ENCODE results near the gene PDCD6IP. TPM values are rescaled to one million over a fixed set of nuclear protein-coding genes. Genes with fewer than 3 reads are reported as not detected.

Gene PDCD6IP
- total and polyA plus RNA-seq, 2 of the 13 experiments (the other 11 are each of a cell fraction or from before 2014, with no cell fraction given) = 62.5 to 85.6 TPM

DNA sequence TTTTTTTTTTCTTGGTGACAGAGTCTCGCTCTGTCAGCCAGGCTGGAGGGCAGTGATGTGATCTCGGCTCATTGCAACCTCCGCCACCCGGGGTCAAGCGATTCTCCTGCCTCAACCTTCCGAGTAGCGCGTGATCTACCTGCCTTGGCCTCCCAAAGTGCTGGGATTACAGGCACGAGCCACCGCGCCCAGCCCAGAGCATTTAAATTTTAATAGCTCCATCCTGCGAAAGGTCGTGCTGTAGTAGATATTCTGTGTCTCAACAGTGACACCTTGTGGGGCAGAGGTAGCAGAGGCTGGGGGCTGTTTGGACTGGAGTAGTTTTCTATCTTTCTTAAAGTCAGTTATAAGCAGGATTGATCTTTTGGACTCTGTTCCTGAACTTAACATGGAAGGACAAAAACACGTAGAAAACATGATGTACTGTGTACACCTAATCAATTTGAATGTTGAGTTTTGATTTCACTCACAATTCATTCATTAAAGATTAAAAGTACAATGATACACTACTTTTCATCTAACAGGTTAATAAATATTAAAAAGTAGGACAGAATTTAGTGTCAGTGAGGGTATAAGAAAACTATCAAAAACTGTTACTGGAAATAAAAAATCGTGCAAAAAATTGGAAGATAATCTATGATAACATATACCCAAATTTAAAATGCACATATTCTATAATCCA, 11.0 kb upstream of the PDCD6IP start (continued):
- TF ChIP-seq, protein P1, sequence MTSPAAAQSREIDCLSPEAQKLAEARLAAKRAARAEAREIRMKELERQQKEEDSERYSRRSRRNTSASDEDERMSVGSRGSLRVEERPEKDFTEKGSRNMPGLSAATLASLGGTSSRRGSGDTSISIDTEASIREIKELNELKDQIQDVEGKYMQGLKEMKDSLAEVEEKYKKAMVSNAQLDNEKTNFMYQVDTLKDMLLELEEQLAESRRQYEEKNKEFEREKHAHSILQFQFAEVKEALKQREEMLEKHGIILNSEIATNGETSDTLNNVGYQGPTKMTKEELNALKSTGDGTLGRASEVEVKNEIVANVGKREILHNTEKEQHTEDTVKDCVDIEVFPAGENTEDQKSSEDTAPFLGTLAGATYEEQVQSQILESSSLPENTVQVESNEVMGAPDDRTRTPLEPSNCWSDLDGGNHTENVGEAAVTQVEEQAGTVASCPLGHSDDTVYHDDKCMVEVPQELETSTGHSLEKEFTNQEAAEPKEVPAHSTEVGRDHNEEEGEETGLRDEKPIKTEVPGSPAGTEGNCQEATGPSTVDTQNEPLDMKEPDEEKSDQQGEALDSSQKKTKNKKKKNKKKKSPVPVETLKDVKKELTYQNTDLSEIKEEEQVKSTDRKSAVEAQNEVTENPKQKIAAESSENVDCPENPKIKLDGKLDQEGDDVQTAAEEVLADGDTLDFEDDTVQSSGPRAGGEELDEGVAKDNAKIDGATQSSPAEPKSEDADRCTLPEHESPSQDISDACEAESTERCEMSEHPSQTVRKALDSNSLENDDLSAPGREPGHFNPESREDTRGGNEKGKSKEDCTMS (CRISPR knock-in tag; conservative IDR thresholded peaks at IDR 0.05) = no peak
- TF ChIP-seq NR2F6 (IDR thresholded peaks at IDR 0.05) (no peak), NR2F6 (CRISPR knock-in tag; IDR thresholded peaks at IDR 0.05) (peak; percentile 43; the same call in 1 of the 2 replicates), ZNF687 (CRISPR knock-in tag; IDR thresholded peaks at IDR 0.05) (peak; percentile 51), DNMT1 (CRISPR knock-in tag; IDR thresholded peaks at IDR 0.05) (no peak), SOX5 (CRISPR knock-in tag; IDR thresholded peaks at IDR 0.05; ENCODE audit: borderline replicate concordance) (no peak), STAG1 (CRISPR knock-in tag; IDR thresholded peaks at IDR 0.05) (peak; percentile 87), HMGXB4 (CRISPR knock-in tag; IDR thresholded peaks at IDR 0.05; ENCODE audit: borderline replicate concordance in 1 of 2, low read depth in 1 of 2) (peak in 1 of 2 experiments; percentile 61; a peak in 1 of 4 replicates)
- TF ChIP-seq, protein P2, sequence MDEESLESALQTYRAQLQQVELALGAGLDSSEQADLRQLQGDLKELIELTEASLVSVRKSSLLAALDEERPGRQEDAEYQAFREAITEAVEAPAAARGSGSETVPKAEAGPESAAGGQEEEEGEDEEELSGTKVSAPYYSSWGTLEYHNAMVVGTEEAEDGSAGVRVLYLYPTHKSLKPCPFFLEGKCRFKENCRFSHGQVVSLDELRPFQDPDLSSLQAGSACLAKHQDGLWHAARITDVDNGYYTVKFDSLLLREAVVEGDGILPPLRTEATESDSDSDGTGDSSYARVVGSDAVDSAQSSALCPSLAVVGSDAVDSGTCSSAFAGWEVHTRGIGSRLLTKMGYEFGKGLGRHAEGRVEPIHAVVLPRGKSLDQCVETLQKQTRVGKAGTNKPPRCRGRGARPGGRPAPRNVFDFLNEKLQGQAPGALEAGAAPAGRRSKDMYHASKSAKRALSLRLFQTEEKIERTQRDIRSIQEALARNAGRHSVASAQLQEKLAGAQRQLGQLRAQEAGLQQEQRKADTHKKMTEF (CRISPR knock-in tag; IDR thresholded peaks at IDR 0.05) = peak; percentile 45; the same call in 1 of the 2 replicates
- TF ChIP-seq, protein P3, sequence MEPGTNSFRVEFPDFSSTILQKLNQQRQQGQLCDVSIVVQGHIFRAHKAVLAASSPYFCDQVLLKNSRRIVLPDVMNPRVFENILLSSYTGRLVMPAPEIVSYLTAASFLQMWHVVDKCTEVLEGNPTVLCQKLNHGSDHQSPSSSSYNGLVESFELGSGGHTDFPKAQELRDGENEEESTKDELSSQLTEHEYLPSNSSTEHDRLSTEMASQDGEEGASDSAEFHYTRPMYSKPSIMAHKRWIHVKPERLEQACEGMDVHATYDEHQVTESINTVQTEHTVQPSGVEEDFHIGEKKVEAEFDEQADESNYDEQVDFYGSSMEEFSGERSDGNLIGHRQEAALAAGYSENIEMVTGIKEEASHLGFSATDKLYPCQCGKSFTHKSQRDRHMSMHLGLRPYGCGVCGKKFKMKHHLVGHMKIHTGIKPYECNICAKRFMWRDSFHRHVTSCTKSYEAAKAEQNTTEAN (CRISPR knock-in tag; conservative IDR thresholded peaks at IDR 0.05) = no peak
- TF ChIP-seq, protein P4, sequence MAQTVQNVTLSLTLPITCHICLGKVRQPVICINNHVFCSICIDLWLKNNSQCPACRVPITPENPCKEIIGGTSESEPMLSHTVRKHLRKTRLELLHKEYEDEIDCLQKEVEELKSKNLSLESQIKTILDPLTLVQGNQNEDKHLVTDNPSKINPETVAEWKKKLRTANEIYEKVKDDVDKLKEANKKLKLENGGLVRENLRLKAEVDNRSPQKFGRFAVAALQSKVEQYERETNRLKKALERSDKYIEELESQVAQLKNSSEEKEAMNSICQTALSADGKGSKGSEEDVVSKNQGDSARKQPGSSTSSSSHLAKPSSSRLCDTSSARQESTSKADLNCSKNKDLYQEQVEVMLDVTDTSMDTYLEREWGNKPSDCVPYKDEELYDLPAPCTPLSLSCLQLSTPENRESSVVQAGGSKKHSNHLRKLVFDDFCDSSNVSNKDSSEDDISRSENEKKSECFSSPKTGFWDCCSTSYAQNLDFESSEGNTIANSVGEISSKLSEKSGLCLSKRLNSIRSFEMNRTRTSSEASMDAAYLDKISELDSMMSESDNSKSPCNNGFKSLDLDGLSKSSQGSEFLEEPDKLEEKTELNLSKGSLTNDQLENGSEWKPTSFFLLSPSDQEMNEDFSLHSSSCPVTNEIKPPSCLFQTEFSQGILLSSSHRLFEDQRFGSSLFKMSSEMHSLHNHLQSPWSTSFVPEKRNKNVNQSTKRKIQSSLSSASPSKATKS (CRISPR knock-in tag; IDR thresholded peaks at IDR 0.05) = no peak
